ENCODE data around the gene HERC3. TPM values are rescaled to one million over a fixed set of nuclear protein-coding genes. Genes with fewer than 3 reads are reported as not detected.

HERC3 gene
- total and polyA plus RNA-seq, 2 experiments from 2014 or later, result 2.2 to 2.4 TPM

DNA sequence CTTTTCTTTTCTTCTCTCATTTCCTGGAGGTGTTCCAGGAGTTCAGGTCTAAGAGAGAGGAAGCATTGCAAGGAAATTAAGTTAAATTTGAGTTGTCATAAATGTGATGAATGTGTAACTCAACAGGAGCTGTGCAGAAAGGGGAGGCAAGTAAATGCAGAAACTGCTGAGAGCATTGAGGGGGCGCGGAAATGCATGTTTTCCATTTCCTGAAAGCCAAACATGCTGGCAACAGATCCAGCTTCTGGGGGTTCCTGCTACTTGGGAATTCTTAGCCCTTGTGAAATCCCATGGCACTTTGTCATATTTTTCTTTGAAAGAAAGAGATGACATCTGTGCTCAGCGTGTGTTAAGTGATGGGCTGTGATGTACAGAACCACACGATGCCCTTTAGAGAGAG lies 139.1 kb downstream of the HERC3 start (continued):
- no peak for TF ChIP-seq NANOG (IDR thresholded peaks at IDR 0.05; ENCODE audit: borderline replicate concordance)
- TF ChIP-seq STAT1 (IDR thresholded peaks at IDR 0.05; ENCODE audit: unreplicated experiment), result no peak
- TF ChIP-seq POLR2AphosphoS5 (IDR thresholded peaks at IDR 0.05; ENCODE audit: low read depth), result no peak
- no peak for TF ChIP-seq ZNF331 (CRISPR knock-in tag; IDR thresholded peaks at IDR 0.05; ENCODE audit: low read depth)
- TF ChIP-seq, protein P1, sequence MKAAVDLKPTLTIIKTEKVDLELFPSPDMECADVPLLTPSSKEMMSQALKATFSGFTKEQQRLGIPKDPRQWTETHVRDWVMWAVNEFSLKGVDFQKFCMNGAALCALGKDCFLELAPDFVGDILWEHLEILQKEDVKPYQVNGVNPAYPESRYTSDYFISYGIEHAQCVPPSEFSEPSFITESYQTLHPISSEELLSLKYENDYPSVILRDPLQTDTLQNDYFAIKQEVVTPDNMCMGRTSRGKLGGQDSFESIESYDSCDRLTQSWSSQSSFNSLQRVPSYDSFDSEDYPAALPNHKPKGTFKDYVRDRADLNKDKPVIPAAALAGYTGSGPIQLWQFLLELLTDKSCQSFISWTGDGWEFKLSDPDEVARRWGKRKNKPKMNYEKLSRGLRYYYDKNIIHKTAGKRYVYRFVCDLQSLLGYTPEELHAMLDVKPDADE (IDR thresholded peaks at IDR 0.05), result no peak
- TF ChIP-seq, protein P2, sequence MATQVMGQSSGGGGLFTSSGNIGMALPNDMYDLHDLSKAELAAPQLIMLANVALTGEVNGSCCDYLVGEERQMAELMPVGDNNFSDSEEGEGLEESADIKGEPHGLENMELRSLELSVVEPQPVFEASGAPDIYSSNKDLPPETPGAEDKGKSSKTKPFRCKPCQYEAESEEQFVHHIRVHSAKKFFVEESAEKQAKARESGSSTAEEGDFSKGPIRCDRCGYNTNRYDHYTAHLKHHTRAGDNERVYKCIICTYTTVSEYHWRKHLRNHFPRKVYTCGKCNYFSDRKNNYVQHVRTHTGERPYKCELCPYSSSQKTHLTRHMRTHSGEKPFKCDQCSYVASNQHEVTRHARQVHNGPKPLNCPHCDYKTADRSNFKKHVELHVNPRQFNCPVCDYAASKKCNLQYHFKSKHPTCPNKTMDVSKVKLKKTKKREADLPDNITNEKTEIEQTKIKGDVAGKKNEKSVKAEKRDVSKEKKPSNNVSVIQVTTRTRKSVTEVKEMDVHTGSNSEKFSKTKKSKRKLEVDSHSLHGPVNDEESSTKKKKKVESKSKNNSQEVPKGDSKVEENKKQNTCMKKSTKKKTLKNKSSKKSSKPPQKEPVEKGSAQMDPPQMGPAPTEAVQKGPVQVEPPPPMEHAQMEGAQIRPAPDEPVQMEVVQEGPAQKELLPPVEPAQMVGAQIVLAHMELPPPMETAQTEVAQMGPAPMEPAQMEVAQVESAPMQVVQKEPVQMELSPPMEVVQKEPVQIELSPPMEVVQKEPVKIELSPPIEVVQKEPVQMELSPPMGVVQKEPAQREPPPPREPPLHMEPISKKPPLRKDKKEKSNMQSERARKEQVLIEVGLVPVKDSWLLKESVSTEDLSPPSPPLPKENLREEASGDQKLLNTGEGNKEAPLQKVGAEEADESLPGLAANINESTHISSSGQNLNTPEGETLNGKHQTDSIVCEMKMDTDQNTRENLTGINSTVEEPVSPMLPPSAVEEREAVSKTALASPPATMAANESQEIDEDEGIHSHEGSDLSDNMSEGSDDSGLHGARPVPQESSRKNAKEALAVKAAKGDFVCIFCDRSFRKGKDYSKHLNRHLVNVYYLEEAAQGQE (IDR thresholded peaks at IDR 0.05; ENCODE audit: unreplicated experiment), result no peak
- TF ChIP-seq ZNF114 (CRISPR knock-in tag; IDR thresholded peaks at IDR 0.05), result no peak
- TF ChIP-seq CREB1 (CRISPR knock-in tag; IDR thresholded peaks at IDR 0.05; ENCODE audit: low read depth), result no peak

DNA sequence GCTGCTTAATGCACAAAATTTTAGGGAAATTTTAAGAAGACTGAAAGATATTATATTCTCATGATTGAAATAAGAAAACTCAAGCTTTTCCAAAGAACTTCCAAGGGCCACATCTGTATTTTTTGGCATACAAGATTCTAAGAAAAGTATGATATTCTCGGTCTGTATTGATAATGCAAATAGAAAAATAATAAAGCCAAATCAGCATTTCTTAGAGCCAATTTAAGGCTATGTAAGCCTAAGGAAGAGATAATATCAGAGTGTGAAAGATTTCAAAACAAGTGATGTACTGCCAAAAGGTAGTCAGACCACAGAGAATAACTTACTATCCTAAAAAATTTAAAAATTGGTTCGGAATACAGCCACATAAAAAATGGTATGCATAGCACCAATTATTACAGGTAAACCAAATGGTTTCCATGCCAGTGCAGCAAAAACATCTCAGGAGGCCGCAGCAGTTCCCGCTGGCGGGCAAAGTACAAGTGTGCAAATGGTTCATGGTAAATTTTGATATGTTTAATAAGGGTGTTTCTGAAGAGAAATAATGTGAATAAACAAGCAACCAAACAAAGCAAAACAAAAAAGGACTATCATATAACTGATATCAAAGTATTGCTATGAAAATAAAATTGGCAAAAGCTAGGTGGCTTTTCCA lies 140.6 kb downstream of the HERC3 start:
- no peak overlapping the region for H3K27ac Mint-ChIP-seq
- TF ChIP-seq NANOG (IDR thresholded peaks at IDR 0.05; ENCODE audit: borderline replicate concordance) (no peak), POLR2AphosphoS5 (IDR thresholded peaks at IDR 0.05; ENCODE audit: low read depth) (no peak), ZNF114 (CRISPR knock-in tag; IDR thresholded peaks at IDR 0.05) (no peak), ZNF331 (CRISPR knock-in tag; IDR thresholded peaks at IDR 0.05; ENCODE audit: low read depth) (no peak), JUNB (IDR thresholded peaks at IDR 0.05; ENCODE audit: unreplicated experiment) (no peak), STAT1 (IDR thresholded peaks at IDR 0.05; ENCODE audit: unreplicated experiment) (no peak), CREB1 (CRISPR knock-in tag; IDR thresholded peaks at IDR 0.05; ENCODE audit: low read depth) (no peak), EZH2phosphoT487 (IDR thresholded peaks at IDR 0.05; ENCODE audit: unreplicated experiment) (no peak), EZH2 (IDR thresholded peaks at IDR 0.05; ENCODE audit: low read depth, unreplicated experiment) (no peak)
- TF ChIP-seq, protein P1 (IDR thresholded peaks at IDR 0.05), result no peak
- TF ChIP-seq, protein P3, sequence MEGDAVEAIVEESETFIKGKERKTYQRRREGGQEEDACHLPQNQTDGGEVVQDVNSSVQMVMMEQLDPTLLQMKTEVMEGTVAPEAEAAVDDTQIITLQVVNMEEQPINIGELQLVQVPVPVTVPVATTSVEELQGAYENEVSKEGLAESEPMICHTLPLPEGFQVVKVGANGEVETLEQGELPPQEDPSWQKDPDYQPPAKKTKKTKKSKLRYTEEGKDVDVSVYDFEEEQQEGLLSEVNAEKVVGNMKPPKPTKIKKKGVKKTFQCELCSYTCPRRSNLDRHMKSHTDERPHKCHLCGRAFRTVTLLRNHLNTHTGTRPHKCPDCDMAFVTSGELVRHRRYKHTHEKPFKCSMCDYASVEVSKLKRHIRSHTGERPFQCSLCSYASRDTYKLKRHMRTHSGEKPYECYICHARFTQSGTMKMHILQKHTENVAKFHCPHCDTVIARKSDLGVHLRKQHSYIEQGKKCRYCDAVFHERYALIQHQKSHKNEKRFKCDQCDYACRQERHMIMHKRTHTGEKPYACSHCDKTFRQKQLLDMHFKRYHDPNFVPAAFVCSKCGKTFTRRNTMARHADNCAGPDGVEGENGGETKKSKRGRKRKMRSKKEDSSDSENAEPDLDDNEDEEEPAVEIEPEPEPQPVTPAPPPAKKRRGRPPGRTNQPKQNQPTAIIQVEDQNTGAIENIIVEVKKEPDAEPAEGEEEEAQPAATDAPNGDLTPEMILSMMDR (conservative IDR thresholded peaks at IDR 0.05; ENCODE audit: low read depth in 2 of 2), result no peak

More for the DNA sequence above, 140.6 kb downstream of the HERC3 start:
- H3K36me3 ChIP-seq (ENCODE audit: insufficient read depth), result no peaks in the 10 kb centered on the region
- Mint-ChIP-seq H3K9me3 (no peaks in the 10 kb centered on the region), H3K27me3 (ENCODE audit: insufficient read depth, low read depth, poor library complexity) (peaks cover 1% of the 10 kb centered on the region), H3K36me3 (ENCODE audit: low read depth) (peaks cover 7% of the 10 kb centered on the region; the same call in 2 of the 3 replicates), H3K4me3 (no peak overlapping the region), H3K4me1 (peaks cover 14% of the 10 kb centered on the region)
- H3K79me2 ChIP-seq (replicated peaks; ENCODE audit: insufficient read depth), result no peaks in the 10 kb centered on the region
- H3K9me2 ChIP-seq (ENCODE audit: insufficient read depth), result no peaks in the 10 kb centered on the region
- no peak for DNase-seq (ENCODE audit: low spot score)
- peaks cover 12% of the 10 kb centered on the region for H3K4me1 ChIP-seq (ENCODE audit: insufficient read depth)
- H3F3A ChIP-seq (replicated peaks; ENCODE audit: low read depth), result no peaks in the 10 kb centered on the region
- no peaks in the 10 kb centered on the region for H3K27me3 ChIP-seq (ENCODE audit: insufficient read depth)
- no peak overlapping the region for H3K4me2 ChIP-seq
- no peak for ATAC-seq
- no peak overlapping the region for H3K4me3 ChIP-seq
- H2AFZ ChIP-seq, result no peak overlapping the region
- no peak overlapping the region for H3K27ac ChIP-seq (ENCODE audit: low read depth)
- H4K20me1 ChIP-seq (replicated peaks; ENCODE audit: insufficient read depth), result no peaks in the 10 kb centered on the region
